ENCODE results near the gene NKIRAS1.
"Not testable (repeated sequence)": the region's sequence is repeated elsewhere in the genome, so short reads cannot be mapped to it uniquely, and the experiment has no call there.

The NKIRAS1 gene

GRCh38 chr3:23895181-23895580 is 21.6 kb downstream of the NKIRAS1 start:
- DNase-seq, result no peak

DNA sequence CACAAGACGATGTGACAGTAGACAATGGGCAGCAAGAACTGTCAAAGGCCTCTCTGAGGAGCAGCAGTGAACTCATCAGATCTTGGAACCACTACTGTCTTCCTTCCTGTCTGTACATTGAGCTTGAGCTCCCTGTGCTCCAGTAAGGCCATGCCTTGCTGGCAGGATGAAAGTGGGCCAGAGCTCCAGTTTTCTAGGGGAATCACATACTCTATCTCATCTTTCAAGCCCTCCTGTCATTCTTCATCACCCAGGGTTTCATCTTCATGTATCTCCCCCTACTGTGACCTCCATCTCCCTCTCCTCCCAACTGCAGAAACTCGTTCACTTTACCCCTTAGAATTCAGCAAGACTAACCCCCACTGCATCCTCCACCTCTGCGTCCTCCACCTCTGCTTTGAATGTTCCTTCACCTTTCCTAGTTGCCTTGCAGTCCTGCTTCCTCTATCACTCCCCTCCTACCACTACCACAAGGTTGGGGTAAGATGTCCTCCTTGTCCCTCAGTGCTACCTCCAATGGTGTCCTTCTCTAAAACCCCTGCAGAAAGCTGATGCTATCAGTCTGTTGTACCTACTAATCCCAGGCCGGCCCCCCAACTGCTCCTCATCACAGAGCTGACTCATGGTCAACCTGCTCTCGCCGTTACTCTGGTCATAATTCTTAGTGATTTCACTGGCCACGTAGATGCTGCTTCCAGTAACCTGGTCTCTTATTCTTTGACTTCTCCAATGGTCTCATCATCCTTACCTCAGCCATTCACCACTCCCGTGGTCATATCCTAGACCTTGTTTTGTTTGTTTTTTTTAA is 22.3 kb downstream of the NKIRAS1 start:
- DNase-seq, result no peak

DNA sequence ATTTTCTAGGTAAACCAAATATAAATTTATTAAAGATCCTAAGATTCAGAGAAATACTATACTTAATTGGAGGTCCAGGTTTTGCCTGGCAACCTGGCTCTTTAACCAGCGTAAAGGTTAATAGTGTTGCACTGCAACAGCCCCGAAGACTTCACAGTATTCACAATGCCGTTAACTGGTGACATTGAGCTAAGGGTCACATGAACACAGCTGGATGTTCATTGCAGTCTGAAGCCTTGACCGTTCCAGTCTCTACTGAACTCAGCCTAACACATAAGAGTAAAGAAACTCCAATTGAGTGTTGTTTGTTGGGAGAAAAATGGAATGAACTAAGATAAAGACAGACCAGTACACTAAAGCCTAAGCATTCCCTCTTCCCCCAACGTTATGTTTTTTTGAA is 26.8 kb downstream of the NKIRAS1 start:
- DNase-seq, result no peak

GRCh38 chr3:23889386-23889785 is 27.4 kb downstream of the NKIRAS1 start:
- DNase-seq, result no peak

DNA sequence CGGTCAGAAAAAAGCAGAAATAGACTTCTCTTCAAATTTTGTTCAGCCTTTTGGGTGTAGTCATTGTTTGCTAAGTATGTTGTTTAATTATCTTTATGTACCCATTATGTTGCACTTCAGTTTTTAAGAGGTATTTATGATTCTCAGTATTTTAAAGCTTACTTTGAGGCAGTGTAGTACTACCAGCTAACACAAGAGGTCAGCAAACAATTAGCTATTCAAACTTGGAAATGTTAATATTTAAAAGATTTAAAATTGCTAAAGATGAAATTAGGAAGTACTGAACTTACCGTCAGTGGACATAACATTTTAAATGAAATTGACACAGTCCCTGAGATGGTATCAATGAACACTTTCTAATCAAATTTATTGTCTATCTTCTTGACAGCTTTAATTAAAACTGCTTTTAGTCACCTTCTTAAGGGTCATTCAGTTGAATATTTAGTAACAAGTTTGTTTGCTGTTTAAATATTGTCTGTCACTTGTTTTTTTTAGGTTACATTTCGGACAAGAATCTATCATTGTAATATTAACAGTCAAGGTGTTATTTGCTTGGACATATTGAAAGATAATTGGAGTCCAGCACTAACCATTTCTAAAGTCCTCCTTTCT is 28.1 kb downstream of the NKIRAS1 start:
- no peak for DNase-seq

DNA sequence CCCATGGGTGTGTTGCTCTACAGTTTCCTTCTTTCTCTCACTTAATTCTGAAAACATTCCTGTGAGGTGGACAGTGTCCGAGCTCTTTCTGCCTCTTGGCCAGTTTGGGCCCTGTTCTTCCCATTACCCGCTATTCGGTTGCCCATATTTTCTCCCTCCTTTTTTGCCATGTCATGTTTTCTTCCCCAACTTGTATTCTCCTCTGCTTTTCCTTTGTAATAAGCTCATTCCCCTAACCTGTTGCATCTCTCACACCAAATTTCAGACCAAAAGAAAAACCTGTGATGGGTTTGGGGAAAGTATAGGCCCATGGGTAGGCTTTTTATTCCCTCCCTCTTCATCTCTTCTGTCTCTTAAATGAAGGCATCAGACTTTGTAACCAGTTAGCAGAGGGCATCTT is 30.5 kb downstream of the NKIRAS1 start:
- no peak for DNase-seq

DNA sequence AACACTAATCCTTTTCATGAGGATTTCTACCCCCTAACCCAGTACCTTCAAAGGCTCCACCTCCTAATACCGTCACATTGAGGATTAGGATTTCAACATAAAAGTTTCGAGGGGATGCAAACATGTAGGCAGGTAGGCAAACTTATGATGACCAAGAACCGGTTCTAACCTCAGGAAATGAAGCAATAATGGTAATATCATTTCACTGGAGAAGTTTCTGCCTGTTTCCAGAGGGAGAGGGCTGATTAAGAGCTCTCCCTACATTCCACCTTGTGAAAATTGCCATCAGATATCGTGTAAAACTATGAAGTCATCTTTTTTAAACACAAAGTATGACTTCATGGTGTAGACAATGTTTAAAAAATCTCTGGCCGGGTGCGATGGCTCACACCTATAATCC is 31.6 kb downstream of the NKIRAS1 start:
- DNase-seq, result no peak

- no peak for DNase-seq
Observed at GRCh38 chr3:23884481-23884880, 32.3 kb downstream of the NKIRAS1 start.

- DNase-seq, result no peak
Observed at GRCh38 chr3:23882487-23882918, 34.3 kb downstream of the NKIRAS1 start.

- DNase-seq, result not testable (repeated sequence)
Observed at GRCh38 chr3:23881993-23882392, 34.8 kb downstream of the NKIRAS1 start.

GRCh38 chr3:23880703-23881339 is 36.0 kb downstream of the NKIRAS1 start:
- DNase-seq, result no peak

DNA sequence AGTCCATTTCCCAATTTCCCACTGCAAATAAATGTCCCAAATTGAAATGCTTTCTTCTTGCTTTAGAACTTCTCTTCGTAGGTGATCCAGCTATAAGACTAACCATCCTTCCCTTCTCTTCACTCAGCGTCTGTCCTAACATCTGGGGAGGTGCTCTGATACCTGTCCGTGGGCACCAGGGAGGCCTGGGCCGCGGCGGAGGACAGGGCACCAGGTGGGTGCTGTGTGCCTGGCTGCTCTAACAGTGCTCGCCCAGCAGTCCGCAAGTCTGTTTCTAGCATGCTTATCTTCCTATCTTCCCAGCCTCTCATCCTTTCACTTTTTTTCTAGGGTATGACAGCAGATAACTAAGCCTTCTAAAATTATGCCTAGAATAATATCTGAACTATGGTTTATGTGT is 37.3 kb downstream of the NKIRAS1 start:
- no peak for DNase-seq

GRCh38 chr3:23877329-23877980 is 39.3 kb downstream of the NKIRAS1 start:
- DNase-seq, result no peak

DNA sequence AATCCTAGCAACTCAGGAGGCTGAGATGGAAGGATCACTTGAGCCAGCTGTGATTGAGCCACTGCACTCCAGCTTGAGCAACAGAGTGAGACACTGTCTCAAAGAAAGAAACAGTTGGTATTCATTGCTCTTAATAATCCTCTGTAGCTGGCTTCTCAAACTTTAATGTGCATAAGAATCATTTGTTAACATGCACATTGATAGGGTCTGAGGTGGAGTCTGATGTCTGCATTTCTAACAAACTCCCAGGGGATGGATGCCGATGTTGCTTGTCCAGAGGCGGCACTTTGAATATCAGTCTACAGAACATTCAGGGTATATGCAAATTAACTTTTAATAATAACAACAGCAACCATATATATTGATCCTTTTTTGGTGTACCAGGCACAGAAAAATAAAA is 39.9 kb downstream of the NKIRAS1 start:
- DNase-seq, result no peak

DNA sequence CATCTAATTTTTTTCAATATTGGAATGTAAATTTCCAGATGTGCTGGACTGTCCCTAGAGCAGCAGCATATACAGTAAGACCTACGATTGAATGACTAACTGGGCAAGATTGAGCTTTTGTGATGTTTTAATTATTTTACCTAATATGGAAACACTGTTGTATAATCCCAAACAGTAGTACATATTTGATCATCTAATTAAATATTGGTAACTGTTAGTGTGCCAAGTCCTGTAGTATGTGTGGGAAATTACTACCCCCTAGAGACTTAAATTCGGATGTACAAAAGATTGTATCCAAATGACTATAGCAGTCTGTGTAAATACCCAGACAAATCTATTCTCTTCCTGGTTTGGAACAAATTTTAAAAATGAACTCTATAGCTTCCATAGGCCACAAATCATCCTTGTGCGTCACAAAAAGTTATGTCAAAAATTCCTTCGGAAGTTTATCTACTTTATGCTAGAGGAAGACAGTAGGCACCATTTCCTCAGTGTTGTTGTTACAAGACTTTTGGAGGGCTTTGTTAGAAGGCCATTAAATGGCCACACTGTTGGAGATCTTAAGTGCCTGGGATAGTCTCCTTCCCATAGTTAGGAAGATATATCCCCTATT is 41.6 kb downstream of the NKIRAS1 start:
- no peak for DNase-seq

- no peak for DNase-seq
Observed at GRCh38 chr3:23874359-23875112, 42.3 kb downstream of the NKIRAS1 start.

DNA sequence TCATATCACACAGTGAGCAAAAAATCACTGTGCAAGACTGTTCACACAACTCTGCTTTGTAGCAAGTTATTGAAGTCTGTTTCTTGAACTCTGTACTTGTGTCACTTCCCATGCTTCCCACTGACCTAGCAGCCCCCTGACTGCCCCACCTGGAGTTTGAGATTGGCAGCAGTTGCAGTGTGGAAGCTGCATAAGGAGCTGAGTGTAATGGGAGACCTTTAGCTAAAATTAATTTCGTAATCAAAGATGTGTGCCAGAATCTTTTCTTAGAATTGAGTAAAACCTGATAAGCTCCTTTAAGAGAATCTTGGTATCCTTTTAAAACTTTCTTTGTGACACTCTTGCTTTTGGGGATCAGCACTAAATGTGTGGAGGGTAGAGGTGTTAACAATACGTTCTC is 42.8 kb downstream of the NKIRAS1 start:
- no peak for DNase-seq

- DNase-seq, result no peak
Observed at GRCh38 chr3:23872330-23872729, 44.5 kb downstream of the NKIRAS1 start.

DNA sequence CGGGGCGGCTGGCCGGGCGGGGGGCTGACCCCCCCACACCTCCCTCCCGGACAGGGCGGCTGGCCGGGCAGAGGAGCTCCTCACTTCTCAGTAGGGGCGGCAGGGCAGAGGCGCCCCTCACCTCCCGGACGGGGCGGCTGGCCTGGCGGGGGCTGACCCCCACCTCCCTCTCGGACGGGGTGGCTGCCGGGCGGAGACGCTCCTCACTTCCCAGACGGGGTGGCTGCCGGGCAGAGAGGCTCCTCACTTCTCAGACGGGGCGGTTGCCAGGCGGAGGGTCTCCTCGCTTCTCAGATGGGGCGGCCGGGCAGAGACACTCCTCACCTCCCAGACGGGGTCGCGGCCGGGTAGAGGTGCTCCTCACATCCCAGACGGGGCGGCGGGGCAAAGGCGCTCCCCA is 45.4 kb downstream of the NKIRAS1 start:
- DNase-seq, result not testable (repeated sequence)

DNA sequence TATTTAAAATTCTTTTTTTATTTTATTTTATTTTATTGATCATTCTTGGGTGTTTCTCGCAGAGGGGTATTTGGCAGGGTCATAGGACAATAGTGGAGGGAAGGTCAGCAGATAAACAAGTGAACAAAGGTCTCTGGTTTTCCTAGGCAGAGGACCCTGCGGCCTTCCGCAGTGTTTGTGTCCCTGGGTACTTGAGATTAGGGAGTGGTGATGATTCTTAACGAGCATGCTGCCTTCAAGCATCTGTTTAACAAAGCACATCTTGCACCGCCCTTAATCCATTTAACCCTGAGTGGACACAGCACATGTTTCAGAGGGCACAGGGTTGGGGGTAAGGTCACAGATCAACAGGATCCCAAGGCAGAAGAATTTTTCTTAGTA is 46.1 kb downstream of the NKIRAS1 start:
- not testable (repeated sequence) for DNase-seq

GRCh38 chr3:23869977-23870662 is 46.7 kb downstream of the NKIRAS1 start:
- DNase-seq, result no peak

GRCh38 chr3:23867838-23868237 is 49.0 kb downstream of the NKIRAS1 start:
- no peak for DNase-seq

Measured in stimulated activated naive CD4-positive, alpha-beta T cell treated with Interleukin-2 at 50 U/mL for 16 hours (primary cell).